Astrocyte (in vitro differentiated cells and primary cell): ENCODE measurements around the gene JADE1. TPM values are rescaled to one million over a fixed set of nuclear protein-coding genes. Genes with fewer than 3 reads are reported as not detected.

Source experiments
- DNase-seq: peaks from one replicate; pipeline ENCODE4 v3.0.0-alpha.2; 2010; ENCODE audit warnings: low read depth
- FAIRE-seq: peaks from 2 replicates; lab custom pipeline; 2011; peaks lifted over from hg19 to GRCh38; lab: Jason Lieb, UNC
- H2AFZ ChIP-seq: 2 replicates; pipeline ENCODE4 v1.6.0; 2012; ENCODE audit warnings: low read depth, low read length, inconsistent platforms
- H3K27ac ChIP-seq: 2 replicates; pipeline ENCODE4 v1.5.1; 2011; ENCODE audit warnings: low read depth, low read length, inconsistent platforms
- H3K27me3 ChIP-seq: 2 replicates; pipeline ENCODE4 v1.6.0; 2011; ENCODE audit warnings: low read length, inconsistent platforms; ENCODE audit not compliant: insufficient read depth
- H3K36me3 ChIP-seq: 2 replicates; pipeline ENCODE4 v1.5.1; 2011; ENCODE audit warnings: low read length, inconsistent platforms; ENCODE audit not compliant: insufficient read depth
- H3K4me1 ChIP-seq: 2 replicates; pipeline ENCODE4 v1.5.1; 2011; ENCODE audit warnings: low read length, inconsistent platforms; ENCODE audit not compliant: insufficient read depth
- H3K4me2 ChIP-seq: 2 replicates; pipeline ENCODE4 v1.6.0; 2012; ENCODE audit warnings: low read length, inconsistent platforms
- H3K4me3 ChIP-seq: 2 replicates; pipeline ENCODE4 v1.5.1; 2011; ENCODE audit warnings: low read depth, mild to moderate bottlenecking, low read length, inconsistent platforms; ENCODE audit not compliant: insufficient read depth
- H3K79me2 ChIP-seq: 2 replicates; pipeline ENCODE4 v1.6.0; 2012; ENCODE audit warnings: mild to moderate bottlenecking, low read length, inconsistent platforms; ENCODE audit not compliant: insufficient read depth
- H3K9ac ChIP-seq: 2 replicates; pipeline ENCODE4 v1.6.0; 2012; ENCODE audit warnings: mild to moderate bottlenecking, low read length, inconsistent platforms
- H3K9me3 ChIP-seq: 2 replicates; pipeline ENCODE4 v1.5.1; 2012; ENCODE audit warnings: low read depth, mild to moderate bottlenecking, low read length, inconsistent platforms; ENCODE audit not compliant: insufficient read depth
- H4K20me1 ChIP-seq: 2 replicates; pipeline ENCODE4 v1.6.0; 2012; ENCODE audit warnings: low read length, inconsistent platforms; ENCODE audit not compliant: insufficient read depth
- H3K27ac Mint-ChIP-seq: one replicate; pipeline ENCODE4 v1.8.0; 2021; ENCODE audit warnings: mild to moderate bottlenecking, mixed read lengths; ENCODE audit not compliant: unreplicated experiment
- H3K27me3 Mint-ChIP-seq: one replicate; pipeline ENCODE4 v1.8.0; 2021; ENCODE audit warnings: low read depth, mixed read lengths; ENCODE audit not compliant: unreplicated experiment
- H3K36me3 Mint-ChIP-seq: one replicate; pipeline ENCODE4 v1.8.0; 2021; ENCODE audit warnings: low read depth, mixed read lengths; ENCODE audit not compliant: unreplicated experiment
- H3K4me1 Mint-ChIP-seq: one replicate; pipeline ENCODE4 v1.8.0; 2021; ENCODE audit warnings: low read depth, mixed read lengths; ENCODE audit not compliant: unreplicated experiment
- H3K4me3 Mint-ChIP-seq: one replicate; pipeline ENCODE4 v1.8.0; 2021; ENCODE audit warnings: mild to moderate bottlenecking, moderate library complexity, mixed read lengths; ENCODE audit not compliant: unreplicated experiment
- H3K9me3 Mint-ChIP-seq: one replicate; pipeline ENCODE4 v1.8.0; 2021; ENCODE audit warnings: mild to moderate bottlenecking, mixed read lengths; ENCODE audit not compliant: unreplicated experiment
- EZH2 ChIP-seq: IDR thresholded peaks from 2 replicates; pipeline ENCODE4 v1.6.1; 2012; ENCODE audit warnings: mild to moderate bottlenecking, low read length, inconsistent platforms; ENCODE audit not compliant: insufficient read depth
- total RNA-seq: library from RNA; stranded (reverse); gene quantifications from 2 replicates; pipeline ENCODE4 v1.2.1, GENCODE V29; 2021
- TF ChIP-seq, protein P1 (sequence below): IDR thresholded peaks from 2 replicates; pipeline ENCODE4 v1.5.1; 2011; ENCODE audit warnings: low read depth, mild to moderate bottlenecking, inconsistent platforms, low read length, moderate library complexity; ENCODE audit not compliant: insufficient read depth

Gene JADE1
- total RNA-seq, 1 donor from 2014 or later: 88.3 TPM

DNA sequence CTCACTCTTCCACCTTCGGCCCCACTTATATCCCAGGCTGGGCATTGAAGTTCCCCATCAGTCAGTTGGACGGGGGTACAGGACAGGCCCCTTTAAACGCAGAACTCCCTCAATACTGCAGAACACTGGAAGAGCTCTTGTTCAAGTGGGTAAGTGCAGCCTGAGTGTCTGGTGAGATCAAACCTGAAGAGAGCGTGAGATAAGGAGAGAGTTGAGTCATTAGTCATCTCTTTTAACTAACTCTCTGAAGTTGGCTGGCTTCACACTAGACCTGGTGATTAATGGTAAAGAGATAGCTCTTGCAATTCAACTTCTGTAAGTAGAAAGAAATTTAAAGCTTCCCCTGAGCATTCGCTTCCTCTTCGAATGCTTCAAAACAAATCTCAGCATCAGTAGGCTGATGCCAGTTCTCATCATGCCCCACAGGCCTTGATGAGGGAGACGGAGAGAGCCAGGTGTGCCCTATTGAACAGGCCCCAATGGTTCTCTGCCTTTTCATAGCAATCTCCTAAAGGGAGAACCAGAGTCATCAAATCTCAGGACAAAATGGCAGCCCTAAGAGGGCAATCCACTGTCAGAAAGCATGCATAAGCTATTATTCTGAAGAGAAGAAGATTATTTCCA lies 41.0 kb upstream of the JADE1 start:
- Histone ChIP-seq H3K27ac (peak overlapping the region; percentile 15), H3K4me2 (no peak overlapping the region), H2AFZ (no peak overlapping the region), H3K79me2 (no peaks in the 10 kb centered on the region), H3K4me1 (peaks cover 6% of the 10 kb centered on the region), H3K4me3 (no peak overlapping the region), H3K36me3 (no peaks in the 10 kb centered on the region), H3K9me3 (no peaks in the 10 kb centered on the region), H4K20me1 (no peaks in the 10 kb centered on the region), H3K9ac (no peak overlapping the region), H3K27me3 (no peaks in the 10 kb centered on the region)
- FAIRE-seq: no peak
- Mint-ChIP-seq H3K4me3 (no peak overlapping the region), H3K27ac (peak overlapping the region; percentile 56), H3K4me1 (peaks cover 11% of the 10 kb centered on the region), H3K36me3 (no peaks in the 10 kb centered on the region), H3K9me3 (no peaks in the 10 kb centered on the region), H3K27me3 (no peaks in the 10 kb centered on the region)
- TF ChIP-seq EZH2: no peak
- TF ChIP-seq, protein P1, sequence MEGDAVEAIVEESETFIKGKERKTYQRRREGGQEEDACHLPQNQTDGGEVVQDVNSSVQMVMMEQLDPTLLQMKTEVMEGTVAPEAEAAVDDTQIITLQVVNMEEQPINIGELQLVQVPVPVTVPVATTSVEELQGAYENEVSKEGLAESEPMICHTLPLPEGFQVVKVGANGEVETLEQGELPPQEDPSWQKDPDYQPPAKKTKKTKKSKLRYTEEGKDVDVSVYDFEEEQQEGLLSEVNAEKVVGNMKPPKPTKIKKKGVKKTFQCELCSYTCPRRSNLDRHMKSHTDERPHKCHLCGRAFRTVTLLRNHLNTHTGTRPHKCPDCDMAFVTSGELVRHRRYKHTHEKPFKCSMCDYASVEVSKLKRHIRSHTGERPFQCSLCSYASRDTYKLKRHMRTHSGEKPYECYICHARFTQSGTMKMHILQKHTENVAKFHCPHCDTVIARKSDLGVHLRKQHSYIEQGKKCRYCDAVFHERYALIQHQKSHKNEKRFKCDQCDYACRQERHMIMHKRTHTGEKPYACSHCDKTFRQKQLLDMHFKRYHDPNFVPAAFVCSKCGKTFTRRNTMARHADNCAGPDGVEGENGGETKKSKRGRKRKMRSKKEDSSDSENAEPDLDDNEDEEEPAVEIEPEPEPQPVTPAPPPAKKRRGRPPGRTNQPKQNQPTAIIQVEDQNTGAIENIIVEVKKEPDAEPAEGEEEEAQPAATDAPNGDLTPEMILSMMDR: no peak
- DNase-seq: peak; percentile 92

DNA sequence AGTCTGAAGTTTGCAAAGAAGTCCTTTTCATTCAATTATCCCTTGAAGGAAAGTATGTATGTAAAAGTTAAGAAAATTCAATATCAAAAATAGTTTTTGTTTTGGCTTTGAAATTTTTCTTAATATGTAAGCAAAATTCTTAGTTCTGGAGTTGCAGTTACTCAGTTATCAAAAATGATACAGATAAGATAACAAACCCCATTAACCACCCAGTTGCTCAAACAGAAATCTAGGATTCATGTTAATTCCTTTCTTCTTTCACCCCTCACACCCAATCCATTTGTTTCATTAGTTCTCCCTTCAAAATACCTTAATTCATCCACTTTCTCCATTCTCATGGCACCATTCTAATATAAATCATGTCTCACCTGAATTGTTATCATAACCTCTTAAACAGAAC lies 40.5 kb upstream of the JADE1 start:
- Histone ChIP-seq H3K79me2 (no peaks in the 10 kb centered on the region), H2AFZ (no peak overlapping the region), H3K4me3 (no peak overlapping the region), H3K4me2 (no peak overlapping the region), H3K27ac (peak overlapping the region; percentile 15), H4K20me1 (no peaks in the 10 kb centered on the region), H3K36me3 (no peaks in the 10 kb centered on the region), H3K9ac (no peak overlapping the region), H3K9me3 (no peaks in the 10 kb centered on the region), H3K27me3 (no peaks in the 10 kb centered on the region), H3K4me1 (peaks cover 6% of the 10 kb centered on the region)
- Mint-ChIP-seq H3K36me3 (no peaks in the 10 kb centered on the region), H3K9me3 (no peaks in the 10 kb centered on the region), H3K27ac (no peak overlapping the region), H3K4me1 (peaks cover 11% of the 10 kb centered on the region), H3K4me3 (no peak overlapping the region), H3K27me3 (no peaks in the 10 kb centered on the region)
- DNase-seq (peak; percentile 72), FAIRE-seq (no peak)
- TF ChIP-seq, protein P1: no peak
- TF ChIP-seq EZH2: no peak

DNA sequence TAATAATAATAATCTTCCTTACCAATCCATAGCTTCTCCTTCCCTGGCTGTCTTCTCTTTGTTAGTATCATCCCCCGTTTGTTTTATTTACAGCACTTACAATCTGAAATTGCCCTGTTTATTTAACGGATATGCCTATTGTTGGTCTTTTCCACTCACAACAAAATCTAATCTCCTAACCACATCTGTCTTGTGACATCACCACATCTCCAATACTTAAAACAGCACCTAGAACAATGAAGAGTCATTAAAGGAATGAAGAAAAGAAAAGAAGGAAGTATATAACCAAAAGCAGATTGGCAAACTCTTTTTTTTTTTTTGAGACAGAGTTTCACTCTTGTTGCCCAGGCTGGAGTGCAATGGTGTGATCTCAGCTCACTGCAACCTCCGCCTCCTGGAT lies 38.7 kb upstream of the JADE1 start:
- Mint-ChIP-seq H3K9me3 (no peaks in the 10 kb centered on the region), H3K27ac (no peak overlapping the region), H3K36me3 (no peaks in the 10 kb centered on the region), H3K4me1 (peaks cover 13% of the 10 kb centered on the region), H3K27me3 (no peaks in the 10 kb centered on the region), H3K4me3 (no peak overlapping the region)
- H3K27ac ChIP-seq: no peak overlapping the region
- H2AFZ ChIP-seq: no peak overlapping the region
- no peaks in the 10 kb centered on the region for H3K36me3 ChIP-seq
- H3K4me2 ChIP-seq: no peak overlapping the region
- TF ChIP-seq, protein P1: no peak
- no peak for TF ChIP-seq EZH2
- DNase-seq (peak; percentile 30), FAIRE-seq (no peak)
- H3K4me3 ChIP-seq: no peak overlapping the region
- H3K9ac ChIP-seq: no peak overlapping the region
- no peaks in the 10 kb centered on the region for H3K9me3 ChIP-seq
- no peaks in the 10 kb centered on the region for H3K27me3 ChIP-seq
- peaks cover 6% of the 10 kb centered on the region for H3K4me1 ChIP-seq
- no peaks in the 10 kb centered on the region for H3K79me2 ChIP-seq
- no peaks in the 10 kb centered on the region for H4K20me1 ChIP-seq
